ENCODE measurements around the gene TEAD3.
"Not testable (repeated sequence)": the region's sequence is repeated elsewhere in the genome, so short reads cannot be mapped to it uniquely, and the experiment has no call there.

The TEAD3 gene

GRCh38 chr6:35443341-35444030 lies 53.4 kb downstream of the TEAD3 start:
- DNase-seq = no peak

DNA sequence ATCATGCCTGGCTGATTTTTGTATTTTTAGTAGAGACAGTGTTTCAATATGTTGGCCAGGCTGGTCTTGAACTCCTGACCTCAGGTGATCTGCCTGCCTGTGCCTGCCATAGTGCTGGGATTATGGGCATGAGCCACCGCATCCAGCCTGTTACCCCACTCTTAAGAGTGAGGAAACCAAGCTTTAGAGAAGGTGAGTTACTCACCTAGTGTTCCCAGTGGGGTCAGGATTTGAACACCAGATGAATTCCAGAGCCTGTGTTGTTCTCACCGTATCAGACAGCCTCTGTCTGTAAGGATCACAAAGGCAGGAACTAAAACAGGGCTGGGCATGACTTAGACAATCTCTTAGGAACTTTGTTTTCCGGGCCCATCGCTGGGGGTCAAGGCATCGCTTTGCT lies 54.2 kb downstream of the TEAD3 start:
- no peak for DNase-seq

GRCh38 chr6:35441642-35442041 lies 55.2 kb downstream of the TEAD3 start:
- DNase-seq = no peak

DNA sequence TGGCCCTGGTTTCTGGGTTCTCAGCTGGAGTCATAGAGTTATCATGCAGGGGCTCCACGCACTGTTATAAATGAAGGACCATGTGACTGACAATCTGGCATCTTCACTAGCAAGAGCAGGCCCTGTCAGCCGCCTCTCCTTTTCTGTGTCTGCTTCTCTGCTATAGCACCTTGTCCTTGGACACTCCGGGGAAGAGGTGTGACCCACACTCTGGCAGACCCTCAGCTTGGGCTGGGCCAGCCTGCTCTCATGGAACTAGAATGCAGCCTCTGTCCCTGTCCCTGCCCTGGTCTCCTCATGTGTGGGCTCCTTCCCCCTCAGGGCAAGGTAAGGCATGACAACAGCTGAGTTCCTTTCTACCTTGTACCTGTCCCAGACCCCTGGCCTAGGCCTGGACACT lies 55.7 kb downstream of the TEAD3 start:
- DNase-seq = no peak

DNA sequence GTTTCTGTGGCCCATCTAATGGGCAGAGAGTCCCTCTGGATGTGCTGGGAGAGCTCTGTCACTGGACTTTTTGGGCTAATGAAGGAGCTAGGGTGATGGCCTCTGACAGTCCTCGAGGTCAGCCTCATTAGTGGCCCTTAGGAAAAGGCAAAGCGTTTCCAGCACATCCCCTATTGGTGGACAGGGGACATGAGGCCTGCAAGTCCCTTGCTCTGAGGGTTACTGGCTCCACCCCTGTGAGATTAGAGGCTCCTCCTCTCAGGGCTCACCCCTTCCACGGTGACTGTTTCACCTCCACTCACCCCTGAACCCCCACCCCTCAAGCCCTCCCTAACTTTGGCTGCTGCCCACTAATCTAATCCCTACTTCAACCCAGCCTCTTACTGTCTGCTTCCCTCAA lies 57.6 kb downstream of the TEAD3 start:
- DNase-seq = no peak

DNA sequence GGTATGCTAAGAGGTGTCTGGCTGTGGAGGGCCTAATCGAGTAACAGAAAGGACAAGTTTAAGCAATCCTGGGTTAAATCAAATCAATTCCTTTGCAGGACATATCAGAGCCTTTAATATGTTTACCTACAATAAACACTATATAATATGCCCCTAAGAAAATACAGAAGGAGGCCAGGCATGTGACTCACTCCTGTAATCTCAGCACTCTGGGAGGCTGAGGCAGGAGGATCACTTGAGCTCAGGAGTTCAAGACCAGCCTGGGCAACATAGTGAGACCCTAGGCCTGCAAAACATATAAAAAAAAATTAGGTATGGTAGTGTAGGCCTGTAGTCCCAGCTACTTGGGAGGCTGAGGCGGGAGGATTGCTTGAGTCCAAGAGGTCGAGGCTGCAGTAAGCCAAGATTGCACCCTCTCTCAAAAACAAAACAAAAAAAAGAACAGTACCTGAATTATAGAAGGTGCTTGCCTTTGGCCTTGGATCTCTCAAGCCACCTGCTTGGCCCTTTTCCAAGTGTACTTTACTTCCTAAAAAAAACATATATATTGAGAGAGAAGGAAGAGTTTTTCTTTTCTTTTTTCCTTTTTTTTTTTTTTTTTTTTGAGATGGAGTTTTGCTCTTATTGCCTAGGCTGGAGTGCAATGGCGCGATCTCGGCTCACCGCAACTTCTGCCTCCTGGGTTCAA lies 58.4 kb downstream of the TEAD3 start:
- DNase-seq = not testable (repeated sequence)

DNA sequence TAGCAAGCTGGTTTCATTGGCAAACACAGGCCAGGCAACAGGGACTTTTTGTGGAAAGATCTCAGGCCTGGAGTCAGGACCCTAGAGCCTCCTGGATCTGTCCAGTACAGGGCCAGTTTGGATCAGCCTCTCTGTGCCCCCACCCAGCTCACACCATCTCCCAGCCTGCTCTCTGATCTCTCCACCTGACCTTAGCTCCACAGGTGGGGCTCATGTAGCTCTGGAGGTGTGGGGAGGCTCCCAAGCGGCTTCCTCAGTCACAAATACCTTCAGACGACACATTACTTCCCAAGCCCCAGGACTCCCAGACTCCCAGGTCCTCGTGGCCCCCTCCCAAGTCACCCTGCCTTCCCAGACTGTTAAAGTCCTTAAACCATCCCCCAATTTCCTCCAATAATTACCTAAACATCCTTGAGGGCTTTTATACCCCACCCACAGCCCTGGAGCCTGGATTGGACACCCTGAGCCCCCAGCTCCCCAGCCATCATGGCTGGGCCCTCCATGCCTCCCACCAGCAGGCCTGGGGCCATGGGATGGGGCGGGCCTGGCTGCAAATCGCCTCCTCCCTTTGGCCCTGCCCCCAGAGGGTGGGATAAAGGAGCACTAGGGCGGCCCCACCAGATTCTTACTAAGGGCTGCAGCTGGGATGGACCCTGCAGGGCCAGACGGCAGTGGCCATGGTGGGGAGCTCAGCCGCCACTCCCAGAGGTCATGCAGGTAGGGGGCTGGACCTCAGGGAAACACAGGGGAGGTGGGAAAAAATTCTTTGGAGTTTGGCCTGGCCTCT lies 60.6 kb downstream of the TEAD3 start:
- DNase-seq = no peak

DNA sequence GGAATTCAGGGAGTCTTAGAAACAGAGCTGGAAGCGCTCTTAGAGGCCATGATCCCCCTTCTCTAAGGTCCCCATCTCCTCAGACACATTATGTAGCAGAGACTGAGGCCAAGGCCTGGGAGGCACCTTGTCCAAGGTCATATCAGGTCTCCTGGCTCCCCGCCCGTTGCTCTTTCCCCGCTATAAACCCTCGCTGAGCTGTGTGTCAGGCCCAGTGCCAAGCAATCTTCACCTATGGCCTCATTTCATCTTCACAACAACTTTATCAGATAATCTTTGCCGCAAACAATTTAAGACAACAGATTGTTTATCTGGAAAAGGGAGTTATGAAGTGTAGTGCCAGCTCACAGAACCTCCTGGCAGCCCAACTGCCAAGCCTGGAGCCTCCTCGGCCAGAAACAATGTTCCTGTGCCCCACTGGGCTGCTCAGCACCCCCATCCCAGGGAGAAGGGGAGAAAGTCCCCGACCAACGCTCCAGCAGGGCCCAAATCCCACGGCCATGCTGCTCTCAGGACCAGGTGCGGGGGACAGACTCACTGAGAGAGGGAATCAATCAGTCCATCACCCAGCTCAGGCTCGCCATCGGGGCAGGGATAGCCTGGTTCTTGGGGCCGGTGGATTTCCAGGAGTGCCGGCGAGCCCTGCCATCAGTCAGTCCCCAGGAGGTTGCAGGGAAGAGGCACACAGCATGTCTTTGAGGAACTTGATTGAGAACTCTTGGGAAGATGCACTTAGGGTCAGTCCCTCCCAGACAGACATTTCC lies 61.6 kb downstream of the TEAD3 start:
- no peak for DNase-seq

GRCh38 chr6:35432702-35433101 lies 64.2 kb downstream of the TEAD3 start:
- not testable (repeated sequence) for DNase-seq

DNA sequence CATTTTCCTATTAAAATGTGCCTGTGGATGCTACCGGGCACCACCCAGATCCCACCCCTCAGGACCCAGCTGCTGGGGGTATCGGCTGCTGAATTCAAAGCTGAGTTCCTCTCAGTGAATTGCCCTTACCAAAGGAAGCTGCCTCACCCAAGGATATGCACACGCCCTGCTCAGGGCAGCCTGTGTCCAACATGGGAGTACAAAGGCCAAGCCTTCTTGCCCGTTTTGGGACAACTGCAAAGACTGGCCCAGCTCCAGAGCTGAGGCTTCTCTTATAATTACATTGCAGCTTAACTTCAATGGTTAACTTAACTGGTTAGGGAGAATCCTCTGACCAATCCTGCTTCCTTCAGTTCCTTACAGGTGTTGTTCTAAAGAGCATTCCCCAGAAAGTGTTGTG lies 64.6 kb downstream of the TEAD3 start:
- DNase-seq = no peak

DNA sequence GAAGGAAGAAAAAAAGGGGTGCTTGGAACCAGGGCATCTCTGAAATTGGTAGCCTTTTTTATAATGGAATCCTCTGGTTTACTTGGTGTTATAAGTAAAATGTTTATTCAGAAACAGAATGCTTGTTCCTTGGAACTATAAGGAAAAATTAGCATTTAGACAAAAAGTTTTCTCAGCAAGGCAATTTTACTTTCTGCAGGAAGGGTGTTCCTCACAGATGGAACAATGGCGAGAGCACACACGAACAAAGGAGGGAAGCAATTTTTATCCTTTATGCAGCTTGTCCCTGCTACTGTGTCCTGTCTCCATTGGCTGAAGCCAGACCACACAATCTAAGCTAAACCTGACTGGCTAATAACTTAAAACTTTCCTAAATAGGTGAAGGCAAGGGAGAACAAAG lies 67.4 kb downstream of the TEAD3 start:
- no peak for DNase-seq

DNA sequence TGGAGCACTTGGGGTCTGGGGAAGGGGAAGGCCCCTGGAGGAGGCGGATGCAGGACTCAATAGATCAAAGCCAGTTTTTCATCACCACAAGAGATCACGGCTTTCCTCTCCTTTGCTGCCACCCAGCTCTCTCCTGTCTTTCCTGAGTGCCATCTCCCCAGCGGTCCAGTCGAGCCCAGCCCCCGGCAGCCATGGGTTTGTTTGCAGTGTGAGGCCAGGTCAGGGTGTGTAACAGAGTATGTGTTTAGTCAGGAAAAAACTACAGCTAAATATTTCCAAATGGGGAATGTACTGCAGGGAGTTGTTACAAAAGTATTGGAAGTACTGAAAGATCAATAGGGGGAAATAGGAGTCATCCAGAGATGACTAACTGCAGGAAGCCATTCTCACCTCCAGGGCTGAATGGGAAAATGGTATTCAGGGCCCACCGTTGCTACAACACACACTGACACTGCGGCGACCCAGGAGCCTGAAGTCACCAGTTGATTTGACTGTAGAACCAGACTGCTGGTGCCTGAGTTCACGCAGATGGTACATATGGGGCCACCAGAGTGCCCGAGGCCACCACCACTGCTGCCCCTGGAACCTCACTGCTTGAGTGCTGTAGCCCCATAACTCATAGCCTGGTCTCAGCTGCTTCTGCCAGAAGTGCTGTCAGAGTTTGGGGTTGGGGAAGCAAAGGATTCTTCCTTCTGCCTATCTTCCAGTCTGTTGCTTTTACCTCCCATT lies 68.3 kb downstream of the TEAD3 start:
- no peak for DNase-seq

DNA sequence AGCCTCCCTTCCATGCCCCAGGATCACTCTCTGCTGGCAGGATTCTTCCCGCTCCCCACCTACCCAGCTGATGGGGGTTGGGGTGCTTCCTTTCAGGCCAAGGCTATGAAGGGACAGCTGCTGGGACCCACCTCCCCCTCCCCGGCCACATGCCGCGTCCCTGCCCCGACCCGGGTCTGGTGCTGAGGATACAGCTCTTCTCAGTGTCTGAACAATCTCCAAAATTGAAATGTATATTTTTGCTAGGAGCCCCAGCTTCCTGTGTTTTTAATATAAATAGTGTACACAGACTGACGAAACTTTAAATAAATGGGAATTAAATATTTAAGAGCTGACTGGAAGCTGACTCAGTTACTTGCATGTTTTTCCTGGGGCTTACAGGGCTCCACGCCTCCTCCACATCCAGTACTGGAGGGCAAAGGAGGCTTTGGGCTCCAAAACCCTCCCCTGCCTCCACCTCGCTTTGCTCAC lies 69.0 kb downstream of the TEAD3 start:
- DNase-seq = no peak

DNA sequence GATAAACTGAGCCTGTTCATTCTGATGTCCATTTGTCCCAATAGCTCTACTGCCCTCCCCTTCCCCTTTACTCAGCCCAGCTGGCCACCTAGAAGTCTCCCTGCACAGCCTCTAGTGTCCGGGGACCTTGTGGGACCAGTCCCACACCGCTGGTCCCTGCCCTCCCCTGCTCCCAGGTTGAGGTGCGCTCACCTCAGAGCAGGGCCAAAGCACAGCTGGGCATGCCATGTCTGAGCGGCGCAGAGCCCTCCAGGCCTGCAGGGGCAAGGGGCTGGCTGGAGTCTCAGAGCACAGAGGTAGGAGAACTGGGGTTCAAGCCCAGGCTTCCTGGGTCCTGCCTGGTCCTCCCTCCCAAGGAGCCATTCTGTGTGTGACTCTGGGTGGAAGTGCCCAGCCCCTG lies 69.4 kb downstream of the TEAD3 start:
- DNase-seq = no peak

GRCh38 chr6:35426074-35426473 lies 70.8 kb downstream of the TEAD3 start:
- DNase-seq = no peak

DNA sequence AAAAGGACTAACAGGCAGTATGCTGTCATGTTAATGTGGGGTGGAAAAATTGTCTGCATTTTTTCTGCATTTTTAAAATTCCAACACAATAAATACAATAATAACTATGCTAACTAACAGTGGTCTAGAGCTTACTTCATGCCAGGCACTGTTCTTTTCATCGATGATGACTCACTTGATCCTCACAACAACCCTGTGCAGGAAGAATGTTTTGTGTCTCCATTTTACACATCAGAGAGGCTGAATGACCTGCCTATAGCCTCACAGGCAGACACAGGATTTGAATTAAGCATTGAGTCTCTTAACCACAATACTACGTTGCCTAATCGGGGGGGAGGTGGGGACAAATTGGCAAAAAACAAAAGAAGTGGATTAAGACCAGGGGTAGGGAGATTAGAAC lies 71.6 kb downstream of the TEAD3 start:
- no peak for DNase-seq
